Measurements from ENCODE around the gene ELMO3.

- no peak for TF ChIP-seq CTCF (IDR thresholded peaks at IDR 0.05; ENCODE audit: extremely low read depth in 1 of 2, insufficient read depth in 1 of 2, low read depth in 1 of 2, low read length in 2 of 2)
- no peak for TF ChIP-seq MYC (IDR thresholded peaks at IDR 0.05; ENCODE audit: low read depth, low read length)
- TF ChIP-seq POLR2A (IDR thresholded peaks at IDR 0.05; ENCODE audit: low read depth, low read length) = no peak
- peak; percentile 18 for TF ChIP-seq POLR2AphosphoS5 (IDR thresholded peaks at IDR 0.05; ENCODE audit: insufficient read depth, low read depth, low read length)
- no peak for TF ChIP-seq MAX (IDR thresholded peaks at IDR 0.05; ENCODE audit: insufficient read depth, insufficient read length)
- no peak for TF ChIP-seq EZH2 (IDR thresholded peaks at IDR 0.05; ENCODE audit: borderline replicate concordance, low read depth, low read length, severe bottlenecking)
- no peak for TF ChIP-seq JUN (IDR thresholded peaks at IDR 0.05; ENCODE audit: borderline replicate concordance, insufficient read depth, insufficient read length, low read depth)
- no peak for TF ChIP-seq GATA2 (IDR thresholded peaks at IDR 0.05; ENCODE audit: insufficient read depth, insufficient read length, low read depth, low read length)
These were observed 32.1 kb downstream of the ELMO3 start for GRCh38 chr16:67230809-67231660.

All from endothelial cell of umbilical vein (primary cell).